GM23338 (cell line): ENCODE results near the gene AUH. TPM values are rescaled to one million over a fixed set of nuclear protein-coding genes. Genes with fewer than 3 reads are reported as not detected.
"Not testable (repeated sequence)": the region's sequence is repeated elsewhere in the genome, so short reads cannot be mapped to it uniquely, and the experiment has no call there.

Experiments
- ATAC-seq: fragments of 200-7000 bp; cut with Tn5 transposase; 3 replicates; pipeline ENCODE4 v1.9.1; 2020
- DNase-seq: peaks from one replicate; pipeline ENCODE4 v3.0.0-alpha.2; 2015; ENCODE audit warnings: low spot score
- H2AFZ ChIP-seq: fragments of 200-600 bp; sonication (generic); 2 replicates; pipeline ENCODE4 v1.8.0; 2016; ENCODE audit warnings: antibody characterized with exemption, mild to moderate bottlenecking, moderate library complexity
- H3F3A ChIP-seq: fragments of 200-600 bp; sonication (generic); replicated peaks from 2 replicates; pipeline ENCODE4 v1.8.0; 2017; ENCODE audit warnings: antibody characterized with exemption, mixed run types, low read depth
- H3K27ac ChIP-seq: fragments of 200-600 bp; sonication (generic); 2 replicates; pipeline ENCODE4 v1.6.1; 2016; ENCODE audit warnings: low read depth
- H3K27me3 ChIP-seq: fragments of 200-600 bp; sonication (generic); 2 replicates; pipeline ENCODE4 v1.8.0; 2016; ENCODE audit warnings: mild to moderate bottlenecking, mixed run types, moderate library complexity; ENCODE audit not compliant: insufficient read depth
- H3K36me3 ChIP-seq: fragments of 200-600 bp; sonication (generic); 2 replicates; pipeline ENCODE4 v1.8.0; 2016; ENCODE audit warnings: mild to moderate bottlenecking; ENCODE audit not compliant: insufficient read depth
- H3K4me1 ChIP-seq: fragments of 200-600 bp; sonication (generic); 2 replicates; pipeline ENCODE4 v1.8.0; 2016; ENCODE audit warnings: mild to moderate bottlenecking, moderate library complexity; ENCODE audit not compliant: insufficient read depth
- H3K4me2 ChIP-seq: fragments of 200-600 bp; sonication (generic); 2 replicates; pipeline ENCODE4 v1.7.1; 2017; ENCODE audit warnings: mixed run types
- H3K4me3 ChIP-seq: fragments of 200-600 bp; sonication (generic); 2 replicates; pipeline ENCODE4 v1.6.1; 2016; ENCODE audit warnings: mixed run types
- H3K79me2 ChIP-seq: fragments of 200-600 bp; sonication (generic); replicated peaks from 2 replicates; pipeline ENCODE4 v1.8.0; 2017; ENCODE audit warnings: mild to moderate bottlenecking; ENCODE audit not compliant: insufficient read depth
- H3K9me2 ChIP-seq: fragments of 200-600 bp; sonication (generic); 2 replicates; pipeline ENCODE4 v1.8.0; 2017; ENCODE audit not compliant: insufficient read depth
- H4K20me1 ChIP-seq: fragments of 200-600 bp; sonication (generic); replicated peaks from 2 replicates; pipeline ENCODE4 v1.8.0; 2017; ENCODE audit warnings: mild to moderate bottlenecking; ENCODE audit not compliant: insufficient read depth
- H3K27ac Mint-ChIP-seq: 2 replicates; pipeline ENCODE4 v1.8.0; 2020; ENCODE audit warnings: inconsistent platforms, mild to moderate bottlenecking, moderate library complexity, mixed read lengths
- H3K27me3 Mint-ChIP-seq: 3 replicates; pipeline ENCODE4 v1.8.0; 2022; ENCODE audit warnings: low read depth, mild to moderate bottlenecking, moderate library complexity, mixed read lengths, inconsistent platforms; ENCODE audit not compliant: insufficient read depth, poor library complexity
- H3K36me3 Mint-ChIP-seq: 3 replicates; pipeline ENCODE4 v1.8.0; 2021; ENCODE audit warnings: low read depth, mild to moderate bottlenecking, inconsistent platforms, moderate library complexity, mixed read lengths
- H3K4me1 Mint-ChIP-seq: 3 replicates; pipeline ENCODE4 v1.8.0; 2020; ENCODE audit warnings: mild to moderate bottlenecking, inconsistent platforms, mixed read lengths
- H3K4me3 Mint-ChIP-seq: 3 replicates; pipeline ENCODE4 v1.8.0; 2021; ENCODE audit warnings: moderate library complexity, mild to moderate bottlenecking, inconsistent platforms, mixed read lengths
- H3K9me3 Mint-ChIP-seq: 3 replicates; pipeline ENCODE4 v1.8.0; 2020; ENCODE audit warnings: moderate library complexity, mild to moderate bottlenecking, inconsistent platforms, mixed read lengths
- ETS1 ChIP-seq: IDR thresholded peaks from 2 replicates; pipeline ENCODE4 v1.6.1; 2016; ENCODE audit warnings: antibody characterized with exemption
- EZH2 ChIP-seq: fragments of 200-600 bp; sonication (generic); IDR thresholded peaks from one replicate; pipeline ENCODE4 v1.8.0; 2017; ENCODE audit warnings: antibody characterized with exemption, mild to moderate bottlenecking, low read depth; ENCODE audit not compliant: unreplicated experiment
- EZH2phosphoT487 ChIP-seq: fragments of 200-600 bp; sonication (generic); IDR thresholded peaks from one replicate; pipeline ENCODE4 v1.8.1; 2018; ENCODE audit warnings: antibody characterized with exemption; ENCODE audit not compliant: unreplicated experiment
- JUNB ChIP-seq: IDR thresholded peaks from one replicate; pipeline ENCODE4 v1.6.1; 2016; ENCODE audit warnings: antibody characterized with exemption; ENCODE audit not compliant: unreplicated experiment
- NANOG ChIP-seq: IDR thresholded peaks from 2 replicates; pipeline ENCODE4 v1.6.1; 2016; ENCODE audit warnings: antibody characterized with exemption, borderline replicate concordance
- POLR2AphosphoS5 ChIP-seq: IDR thresholded peaks from 2 replicates; pipeline ENCODE4 v1.6.1; 2016; ENCODE audit warnings: antibody characterized with exemption, low read depth
- REST ChIP-seq: IDR thresholded peaks from one replicate; pipeline ENCODE4 v1.6.1; 2018; ENCODE audit warnings: antibody characterized with exemption; ENCODE audit not compliant: unreplicated experiment
- STAT1 ChIP-seq: IDR thresholded peaks from one replicate; pipeline ENCODE4 v1.6.1; 2016; ENCODE audit warnings: antibody characterized with exemption; ENCODE audit not compliant: unreplicated experiment
- ZNF114 ChIP-seq: fragments of 250-450 bp; sonication (Bioruptor Pico); IDR thresholded peaks from 2 replicates; pipeline ENCODE4 v1.5.0; 2020; ENCODE audit warnings: mild to moderate bottlenecking, moderate library complexity
- ZNF331 ChIP-seq: fragments of 250-450 bp; sonication (Bioruptor Pico); IDR thresholded peaks from 2 replicates; pipeline ENCODE4 v1.5.0; 2020; ENCODE audit warnings: low read depth, mild to moderate bottlenecking, moderate library complexity
- ZNF462 ChIP-seq: fragments of 250-450 bp; sonication (Bioruptor Pico); IDR thresholded peaks from 2 replicates; pipeline ENCODE4 v1.5.0; 2020; ENCODE audit warnings: mild to moderate bottlenecking, moderate library complexity
- polyA plus RNA-seq: library from polyadenylated mRNA; unstranded; fragments of >200 nt; fragmentation: Nextera tagmentation; extraction: Ambion mirVana; gene quantifications from 2 replicates; pipeline ENCODE4 v1.2.1, GENCODE V29; 2016
- total RNA-seq: library from RNA; depleted of rRNA; stranded (reverse); fragments of >200 nt; shearing (Covaris generic); gene quantifications from 2 replicates; pipeline ENCODE4 v1.2.3, GENCODE V29; 2014

The AUH gene
- total and polyA plus RNA-seq, 2 experiments from 2014 or later: 28.8 to 34.2 TPM

GRCh38 chr9:91198881-91199280, 162.8 kb downstream of the AUH start:
- not testable (repeated sequence) for H3K27ac Mint-ChIP-seq, H3K27ac ChIP-seq, H3K9me2 ChIP-seq, H3K36me3 ChIP-seq, H3K4me3 Mint-ChIP-seq, H3K79me2 ChIP-seq, H2AFZ ChIP-seq, H3F3A ChIP-seq, H4K20me1 ChIP-seq, H3K4me3 ChIP-seq, H3K4me2 ChIP-seq, DNase-seq, ATAC-seq
- Mint-ChIP-seq H3K9me3 (peaks cover 10% of the 10 kb centered on the region; the same call in 1 of the 3 replicates), H3K4me1 (peaks cover 16% of the 10 kb centered on the region), H3K36me3 (peaks cover 16% of the 10 kb centered on the region; the same call in 1 of the 3 replicates), H3K27me3 (peaks cover 18% of the 10 kb centered on the region)
- Histone ChIP-seq H3K27me3 (peaks cover 18% of the 10 kb centered on the region), H3K4me1 (peaks cover 14% of the 10 kb centered on the region; the same call in 1 of the 2 replicates)

- ATAC-seq: peak; percentile 19; the same call in 2 of the 3 replicates
- Histone ChIP-seq H3K4me2 (no peak overlapping the region), H3K79me2 (no peaks in the 10 kb centered on the region), H3K27ac (no peak overlapping the region), H3K4me3 (no peak overlapping the region), H2AFZ (no peak overlapping the region), H3K36me3 (no peaks in the 10 kb centered on the region; the same call in 1 of the 2 replicates), H3F3A (0 out of 2 replicates have a peak, but pooled peaks cover under 1% of the 10 kb centered on the region), H4K20me1 (no peaks in the 10 kb centered on the region), H3K9me2 (peaks cover 7% of the 10 kb centered on the region; the same call in 1 of the 2 replicates), H3K4me1 (peaks cover 14% of the 10 kb centered on the region; the same call in 1 of the 2 replicates), H3K27me3 (peaks cover 23% of the 10 kb centered on the region)
- no peak overlapping the region for H3K4me3 Mint-ChIP-seq
- H3K36me3 Mint-ChIP-seq: peaks cover 16% of the 10 kb centered on the region; the same call in 1 of the 3 replicates
- peaks cover 16% of the 10 kb centered on the region for H3K4me1 Mint-ChIP-seq
- H3K9me3 Mint-ChIP-seq: peaks cover 14% of the 10 kb centered on the region; the same call in 2 of the 3 replicates
- H3K27ac Mint-ChIP-seq: no peak overlapping the region
- no peak for DNase-seq
- peaks cover 21% of the 10 kb centered on the region for H3K27me3 Mint-ChIP-seq
- TF ChIP-seq ZNF114 (CRISPR knock-in tag) (no peak), ZNF331 (CRISPR knock-in tag) (no peak), EZH2 (no peak), STAT1 (no peak), NANOG (no peak), POLR2AphosphoS5 (no peak), REST (no peak), ETS1 (no peak), EZH2phosphoT487 (no peak), ZNF462 (CRISPR knock-in tag) (no peak), JUNB (no peak)
Observed at GRCh38 chr9:91198405-91198804, 163.3 kb downstream of the AUH start.
